OCI-LY7 (cell line): ENCODE results near the gene RIMS1. TPM values are rescaled to one million over a fixed set of nuclear protein-coding genes. Genes with fewer than 3 reads are reported as not detected.

Experiments used
- BruUV-seq: library from RNA; stranded (reverse); fragments of 400-500 nt; replicated peaks from 2 replicates; lab custom pipeline; 2021; lab: Mats Ljungman, UMichigan
- CTCF ChIA-PET: fragments of 300-600 bp; sonication (Branson Sonifier 250); formaldehyde crosslinking; loops from one replicate; lab custom pipeline; 2022; ENCODE audit warnings: antibody characterized with exemption; ENCODE audit not compliant: unreplicated experiment; lab: Charles Lee
- POLR2A ChIA-PET: fragments of 300-600 bp; sonication (Branson Sonifier 250); formaldehyde crosslinking; loops from one replicate; lab custom pipeline; 2022; ENCODE audit warnings: antibody characterized with exemption; lab: Charles Lee
- DNase-seq: peaks from one replicate; pipeline ENCODE4 v3.0.0-alpha.2; 2015; ENCODE audit warnings: low spot score
- H2AFZ ChIP-seq: fragments of 200-600 bp; sonication (generic), shearing (Covaris generic); 2 replicates; pipeline ENCODE4 v1.6.1; 2014; ENCODE audit warnings: mild to moderate bottlenecking, antibody characterized with exemption, low read length, moderate library complexity
- H3K27ac ChIP-seq: fragments of 200-600 bp; sonication (generic); 2 replicates; pipeline ENCODE4 v1.5.1; 2014; ENCODE audit warnings: mixed run types, low read depth, mild to moderate bottlenecking, moderate library complexity, low read length, inconsistent platforms; ENCODE audit not compliant: poor library complexity, severe bottlenecking
- H3K36me3 ChIP-seq: fragments of 200-600 bp; sonication (generic); 2 replicates; pipeline ENCODE4 v1.6.1; 2014; ENCODE audit warnings: mild to moderate bottlenecking, antibody characterized with exemption, low read length, moderate library complexity, mixed read lengths; ENCODE audit not compliant: insufficient read depth
- H3K4me1 ChIP-seq: fragments of 200-600 bp; sonication (generic); 2 replicates; pipeline ENCODE4 v1.5.1; 2014; ENCODE audit warnings: mild to moderate bottlenecking, low read length; ENCODE audit not compliant: insufficient read depth, poor library complexity, severe bottlenecking
- H3K4me2 ChIP-seq: fragments of 200-600 bp; sonication (generic); 2 replicates; pipeline ENCODE4 v1.6.1; 2014; ENCODE audit warnings: mild to moderate bottlenecking, low read length
- H3K4me3 ChIP-seq: fragments of 200-600 bp; sonication (generic); 2 replicates; pipeline ENCODE4 v1.5.1; 2014; ENCODE audit warnings: mild to moderate bottlenecking, low read depth, low read length; ENCODE audit not compliant: poor library complexity, severe bottlenecking
- H3K79me2 ChIP-seq: fragments of 200-600 bp; sonication (generic); 2 replicates; pipeline ENCODE4 v1.6.1; 2016; ENCODE audit warnings: low read depth, mild to moderate bottlenecking, low read length, moderate library complexity, mixed read lengths; ENCODE audit not compliant: insufficient read depth
- H3K9me2 ChIP-seq: fragments of 200-600 bp; sonication (generic); 2 replicates; pipeline ENCODE4 v1.6.1; 2016; ENCODE audit warnings: mild to moderate bottlenecking, low read length, mixed read lengths; ENCODE audit not compliant: insufficient read depth
- H3K9me3 ChIP-seq: fragments of 200-600 bp; sonication (generic); 2 replicates; pipeline ENCODE4 v1.6.1; 2014; ENCODE audit warnings: mild to moderate bottlenecking, mixed run types, low read length, mixed read lengths
- H4K20me1 ChIP-seq: fragments of 200-600 bp; sonication (generic); 2 replicates; pipeline ENCODE4 v1.6.1; 2014; ENCODE audit warnings: mild to moderate bottlenecking, antibody characterized with exemption, low read length, moderate library complexity, mixed read lengths; ENCODE audit not compliant: insufficient read depth
- CTCF ChIP-seq: fragments of 200-600 bp; sonication (generic); conservative IDR thresholded peaks from 2 replicates; pipeline ENCODE4 v1.5.1; 2014; ENCODE audit warnings: mild to moderate bottlenecking, antibody characterized with exemption, low read length, moderate library complexity, mixed read lengths
- EZH2phosphoT487 ChIP-seq: fragments of 200-600 bp; sonication (generic); IDR thresholded peaks from 2 replicates; pipeline ENCODE4 v1.6.1; 2018; ENCODE audit warnings: low read depth, borderline replicate concordance, mild to moderate bottlenecking, mixed run types, antibody characterized with exemption, low read length, moderate library complexity, mixed read lengths
- intact Hi-C: fragments of 100-400 bp; cut with micrococcal nuclease; formaldehyde crosslinking; loops from one replicate; pipeline ENCODE4 v1.10.0; 2022; ENCODE audit not compliant: unreplicated experiment
- total RNA-seq, 2 experiments: library from RNA; depleted of rRNA in 1 of 2; stranded (reverse); fragments of >200 nt in 1 of 2; shearing (Covaris generic) in 1 of 2; gene quantifications; 2 replicates each; pipeline ENCODE4 v1.2.3, GENCODE V29; 2014 to 2022

Gene RIMS1
- total RNA-seq, 2 experiments from 2014 or later = not detected

DNA sequence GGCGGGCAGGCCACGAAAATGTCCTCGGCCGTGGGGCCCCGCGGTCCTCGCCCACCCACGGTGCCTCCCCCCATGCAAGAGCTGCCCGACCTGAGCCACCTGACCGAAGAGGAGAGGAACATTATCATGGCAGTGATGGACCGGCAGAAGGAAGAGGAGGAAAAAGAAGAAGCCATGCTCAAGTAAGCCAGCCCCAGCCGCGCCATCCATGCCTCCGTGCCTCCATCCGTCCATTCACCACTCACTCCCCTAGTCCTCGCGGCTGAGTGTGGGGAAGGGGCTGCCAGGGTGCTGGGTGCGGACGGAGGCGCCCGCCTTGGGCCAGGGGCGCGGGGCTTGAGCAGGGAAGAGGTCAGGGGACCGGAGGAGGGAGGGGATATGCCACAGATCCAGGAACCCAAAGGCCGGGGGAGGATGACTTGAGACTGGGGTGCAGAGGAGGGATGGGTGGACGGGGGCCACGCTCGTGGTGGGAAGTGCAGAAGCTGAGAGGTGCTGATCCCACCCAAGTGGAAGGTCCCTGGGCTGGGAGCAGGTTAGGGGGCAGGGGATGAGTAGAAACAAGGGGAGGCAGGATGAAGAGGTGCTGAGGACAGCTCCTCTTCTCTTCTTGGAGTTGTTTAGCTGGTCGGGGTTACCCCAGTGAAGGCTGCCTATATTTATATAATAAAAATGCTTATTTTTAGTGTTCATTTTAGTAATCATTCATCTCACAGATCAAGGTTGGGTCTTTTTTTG is 825 bp downstream of the RIMS1 start:
- Histone ChIP-seq H3K9me3 (no peaks in the 10 kb centered on the region), H3K4me2 (no peak overlapping the region), H3K27ac (no peak overlapping the region), H4K20me1 (no peaks in the 10 kb centered on the region), H3K9me2 (no peaks in the 10 kb centered on the region), H3K4me1 (no peaks in the 10 kb centered on the region), H3K4me3 (no peak overlapping the region), H3K36me3 (no peaks in the 10 kb centered on the region), H3K79me2 (no peaks in the 10 kb centered on the region), H2AFZ (no peak overlapping the region)
- no TSS peak for BruUV-seq
- TF ChIP-seq EZH2phosphoT487 (no peak), CTCF (no peak)
- DNase-seq = no peak
- intact Hi-C loops = no loop called here
- ChIA-PET POLR2A (interaction anchor here (0.5 to 0.7 kb wide), 2 partner anchors 13 to 1018 kb away, joined by 3 read pairs; no protein-coding TSS in a partner anchor), CTCF (no interaction called here)

DNA sequence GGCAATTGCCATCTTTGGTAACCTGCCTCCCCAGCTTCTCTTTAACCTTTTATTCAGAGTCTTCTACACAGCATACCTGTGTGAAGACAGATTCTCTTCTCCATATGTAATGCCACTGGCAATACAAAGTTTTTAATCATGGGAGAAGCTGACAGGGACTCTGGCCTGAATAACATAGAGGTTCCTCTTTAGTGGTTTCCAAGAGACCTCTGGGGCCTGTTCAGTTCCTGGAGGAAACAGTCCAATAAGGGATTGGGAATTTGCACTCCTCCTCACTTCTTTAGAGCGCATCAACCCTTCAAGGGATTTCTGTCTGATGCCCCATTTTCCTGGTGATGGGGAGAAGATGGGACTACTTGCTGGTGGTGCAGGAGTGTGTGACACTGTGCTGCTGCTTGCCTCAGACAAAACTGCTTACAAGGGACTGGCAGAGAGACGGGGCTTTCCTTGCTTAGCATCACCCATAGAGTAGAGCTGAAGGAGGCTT is 1.4 kb downstream of the RIMS1 start:
- no TSS peak for BruUV-seq
- Histone ChIP-seq H3K4me1 (no peaks in the 10 kb centered on the region), H3K9me2 (no peaks in the 10 kb centered on the region), H3K27ac (no peak overlapping the region), H3K79me2 (no peaks in the 10 kb centered on the region), H3K4me2 (no peak overlapping the region), H2AFZ (no peak overlapping the region), H3K4me3 (no peak overlapping the region), H3K36me3 (no peaks in the 10 kb centered on the region), H3K9me3 (no peaks in the 10 kb centered on the region), H4K20me1 (no peaks in the 10 kb centered on the region)
- TF ChIP-seq CTCF (no peak), EZH2phosphoT487 (no peak)
- intact Hi-C loops = no loop called here
- CTCF ChIA-PET = no interaction called here
- POLR2A ChIA-PET = interaction anchor here (0.7 kb wide), 1 partner anchor 14 kb away, joined by 3 read pairs; no protein-coding TSS in a partner anchor
- no peak for DNase-seq

DNA sequence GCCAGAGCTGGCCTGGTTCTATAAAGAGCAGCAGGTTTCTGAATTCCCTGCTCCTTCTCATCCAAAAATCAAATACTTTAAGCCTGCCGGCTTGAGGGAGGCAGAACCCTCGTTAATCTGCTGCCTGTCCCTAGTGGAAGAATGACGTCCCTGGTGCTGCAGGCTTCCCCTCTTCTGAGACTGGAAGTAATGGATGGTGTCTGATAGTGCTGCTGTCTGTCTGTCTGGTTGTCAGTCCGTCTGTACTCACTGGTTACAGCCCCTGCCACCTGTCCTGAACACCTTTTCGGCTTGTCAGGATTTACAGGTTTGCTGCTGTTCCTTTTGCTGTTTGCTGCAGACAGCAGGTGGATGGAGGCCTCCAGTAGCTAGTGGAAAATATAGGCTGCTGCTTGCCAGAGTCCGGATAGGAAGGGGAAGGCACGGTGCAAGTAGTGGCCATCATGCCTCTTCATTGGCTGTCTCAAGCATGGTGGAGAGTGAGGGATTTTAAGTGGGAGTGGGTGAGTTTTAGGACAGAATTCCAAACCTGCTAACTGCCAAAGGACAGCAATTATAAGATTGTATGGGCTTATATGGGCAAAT is 2.5 kb downstream of the RIMS1 start:
- H3K4me1 ChIP-seq = no peaks in the 10 kb centered on the region
- no peaks in the 10 kb centered on the region for H3K9me2 ChIP-seq
- H4K20me1 ChIP-seq = no peaks in the 10 kb centered on the region
- H3K79me2 ChIP-seq = no peaks in the 10 kb centered on the region
- no peak overlapping the region for H2AFZ ChIP-seq
- no peak overlapping the region for H3K27ac ChIP-seq
- no peaks in the 10 kb centered on the region for H3K9me3 ChIP-seq
- no peak for DNase-seq
- no peak overlapping the region for H3K4me2 ChIP-seq
- no TSS peak for BruUV-seq
- CTCF ChIA-PET = no interaction called here
- POLR2A ChIA-PET = interaction anchor here (2.0 kb wide), 1 partner anchor 13 kb away, joined by 7 read pairs; no protein-coding TSS in a partner anchor
- H3K4me3 ChIP-seq = no peak overlapping the region
- no peaks in the 10 kb centered on the region for H3K36me3 ChIP-seq
- TF ChIP-seq EZH2phosphoT487 (no peak), CTCF (no peak)
- intact Hi-C loops = no loop called here
